HepG2 (cell line): Measurements from ENCODE around the gene CARD8. TPM values are rescaled to one million over a fixed set of nuclear protein-coding genes. Genes with fewer than 3 reads are reported as not detected.

Experiments
- ARID2 ChIP-seq: sonication (generic); formaldehyde crosslinking; IDR thresholded peaks from 2 replicates; pipeline ENCODE4 v1.8.1; 2022; ENCODE audit warnings: mild to moderate bottlenecking, missing genetic modification reagents, borderline replicate concordance
- ASH2L ChIP-seq: fragments of 300-600, 200-600 bp; sonication (generic); IDR thresholded peaks from 2 replicates; pipeline ENCODE4 v1.7.0; 2017; ENCODE audit warnings: low read depth, mild to moderate bottlenecking, moderate library complexity, mixed read lengths, low read length; ENCODE audit not compliant: insufficient read length
- EED ChIP-seq: sonication (generic); formaldehyde crosslinking; IDR thresholded peaks from 2 replicates; pipeline ENCODE4 v1.5.0; 2020; ENCODE audit warnings: mild to moderate bottlenecking, missing genetic modification reagents
- HNF4A ChIP-seq: sonication (generic); formaldehyde crosslinking; IDR thresholded peaks from 2 replicates; pipeline ENCODE4 v1.4.0; 2020; ENCODE audit warnings: missing genetic modification reagents
- IKZF5 ChIP-seq: IDR thresholded peaks from 2 replicates; pipeline ENCODE4 v1.6.1; 2018; ENCODE audit warnings: missing genetic modification reagents, mild to moderate bottlenecking, missing compliant biosample characterization
- KLF9 ChIP-seq: IDR thresholded peaks from 2 replicates; pipeline ENCODE4 v1.6.1; 2016; ENCODE audit warnings: low read depth
- MTA1 ChIP-seq: sonication (generic); formaldehyde crosslinking; IDR thresholded peaks from 2 replicates; pipeline ENCODE4 v1.4.0; 2020; ENCODE audit warnings: missing genetic modification reagents, mild to moderate bottlenecking, borderline replicate concordance
- MYPOP ChIP-seq: sonication (generic); formaldehyde crosslinking; IDR thresholded peaks from 2 replicates; pipeline ENCODE4 v1.8.1; 2023; ENCODE audit warnings: mild to moderate bottlenecking, moderate library complexity, missing genetic modification reagents
- NONO ChIP-seq, 2 experiments: fragments of 450-650 bp in 1 of 2; sonication (generic) in 1 of 2; formaldehyde crosslinking in 1 of 2; IDR thresholded peaks in 1 of 2; conservative IDR thresholded peaks in 1 of 2; 2 replicates each; pipeline versions ENCODE4 v1.6.1 to v1.8.0; 2017 to 2022; ENCODE audit warnings: mild to moderate bottlenecking in 1 of 2, missing genetic modification reagents in 1 of 2, moderate library complexity in 1 of 2
- PHF8 ChIP-seq: sonication (generic); formaldehyde crosslinking; IDR thresholded peaks from 2 replicates; pipeline ENCODE4 v1.5.0; 2020; ENCODE audit warnings: missing genetic modification reagents
- SIN3B ChIP-seq: fragments of 150-350 bp; IDR thresholded peaks from 2 replicates; pipeline ENCODE4 v1.6.1; 2014; ENCODE audit warnings: low read length
- SOX6 ChIP-seq, 2 experiments: fragments of 450-650 bp in 1 of 2; sonication (generic) in 1 of 2; formaldehyde crosslinking in 1 of 2; IDR thresholded peaks; 2 replicates each; pipeline versions ENCODE4 v1.4.0 to v1.6.1; 2017 to 2020; ENCODE audit warnings: antibody characterized with exemption in 1 of 2, mild to moderate bottlenecking in 1 of 2, missing genetic modification reagents in 1 of 2
- SP2 ChIP-seq: sonication (generic); formaldehyde crosslinking; IDR thresholded peaks from 2 replicates; pipeline ENCODE4 v1.5.1; 2020; ENCODE audit warnings: mild to moderate bottlenecking, missing genetic modification reagents
- ZBTB26 ChIP-seq: IDR thresholded peaks from 2 replicates; pipeline ENCODE4 v1.6.1; 2016; ENCODE audit warnings: missing compliant biosample characterization, missing genetic modification reagents, borderline replicate concordance
- ZHX1 ChIP-seq: sonication (generic); formaldehyde crosslinking; IDR thresholded peaks from 2 replicates; pipeline ENCODE4 v1.8.1; 2022; ENCODE audit warnings: low read depth, mild to moderate bottlenecking, missing genetic modification reagents
- ZNF136 ChIP-seq: sonication (generic); formaldehyde crosslinking; IDR thresholded peaks from 2 replicates; pipeline ENCODE4 v1.8.1; 2022; ENCODE audit warnings: low read depth, mild to moderate bottlenecking, moderate library complexity, missing genetic modification reagents
- ZNF225 ChIP-seq: sonication (generic); formaldehyde crosslinking; IDR thresholded peaks from 2 replicates; pipeline ENCODE4 v1.4.0; 2020; ENCODE audit warnings: mild to moderate bottlenecking, missing genetic modification reagents
- ZNF263 ChIP-seq: sonication (generic); formaldehyde crosslinking; IDR thresholded peaks from 2 replicates; pipeline ENCODE4 v1.4.0; 2020; ENCODE audit warnings: missing genetic modification reagents
- ZNF567 ChIP-seq: sonication (generic); formaldehyde crosslinking; IDR thresholded peaks from 2 replicates; pipeline ENCODE4 v1.8.1; 2023; ENCODE audit warnings: mild to moderate bottlenecking, missing genetic modification reagents, borderline replicate concordance
- ZNF747 ChIP-seq: sonication (generic); formaldehyde crosslinking; IDR thresholded peaks from 2 replicates; pipeline ENCODE4 v1.8.1; 2023; ENCODE audit warnings: missing genetic modification reagents, mild to moderate bottlenecking, borderline replicate concordance
- ZNF75D ChIP-seq: sonication (generic); formaldehyde crosslinking; IDR thresholded peaks from 2 replicates; pipeline ENCODE4 v1.8.1; 2023; ENCODE audit warnings: missing genetic modification reagents, mild to moderate bottlenecking, borderline replicate concordance
- polyA plus RNA-seq, 8 experiments: library from polyadenylated mRNA; depleted of rRNA in 3 of 8; stranded (reverse) in 7 of 8; unstranded in 1 of 8; fragments of >200 nt; fragmentation: Illumina TruSeq in 4 of 8; extraction: Trizol in 4 of 8; gene quantifications; 2 replicates each; pipeline versions ENCODE4 v1.2.1 to v1.2.3, GENCODE V29; 2011 to 2016; ENCODE audit warnings: low read depth in 4 of 8, missing spikeins in 1 of 8, mixed read lengths in 1 of 8; ENCODE audit not compliant: insufficient read depth in 1 of 8
- total RNA-seq, 5 experiments: library from RNA; depleted of rRNA; stranded (reverse); fragments of >200 nt; fragmentation: Illumina TruSeq; extraction: Trizol; gene quantifications; 2 replicates each; pipeline ENCODE4 v1.2.3, GENCODE V29; 2016; ENCODE audit warnings: low read depth in 1 of 5

The CARD8 gene
- total and polyA plus RNA-seq, 2 of the 13 experiments (the other 11 are each of a cell fraction or from before 2014, with no cell fraction given) = 15.0 to 19.2 TPM

- TF ChIP-seq ASH2L = peak; percentile 92
- 0 out of 2 replicates have a peak, but pooled peaks have one; percentile 50 for TF ChIP-seq ZNF225 (CRISPR knock-in tag)
- TF ChIP-seq ZBTB26 = peak; percentile 15; the same call in 1 of the 2 replicates
- TF ChIP-seq SOX6 (IDR thresholded peaks at IDR 0.05) = no peak
- 0 out of 2 replicates have a peak, but pooled peaks have one; percentile 28 for TF ChIP-seq SOX6 (CRISPR knock-in tag; IDR thresholded peaks at IDR 0.05)
- peak; percentile 69 for TF ChIP-seq SP2 (CRISPR knock-in tag)
- peak; percentile 52 for TF ChIP-seq SIN3B
- 0 out of 2 replicates have a peak, but pooled peaks have one; percentile 48 for TF ChIP-seq IKZF5 (CRISPR knock-in tag)
- TF ChIP-seq EED (CRISPR knock-in tag) = peak; percentile 77
- 0 out of 2 replicates have a peak, but pooled peaks have one; percentile 10 for TF ChIP-seq ZNF136 (CRISPR knock-in tag)
- TF ChIP-seq ZNF263 = no peak; the same call in 1 of the 2 replicates
- peak; percentile 50; the same call in 1 of the 2 replicates for TF ChIP-seq MTA1 (CRISPR knock-in tag)
- peak; percentile 80; the same call in 1 of the 2 replicates for TF ChIP-seq ZNF567 (CRISPR knock-in tag)
- TF ChIP-seq PHF8 = peak; percentile 85
- no peak for TF ChIP-seq ZNF75D (CRISPR knock-in tag)
- TF ChIP-seq MYPOP (CRISPR knock-in tag) = peak; percentile 57; the same call in 1 of the 2 replicates
- TF ChIP-seq NONO (IDR thresholded peaks at IDR 0.05) = no peak
- TF ChIP-seq NONO (CRISPR knock-in tag; conservative IDR thresholded peaks at IDR 0.05) = peak; percentile 87
- peak; percentile 81; the same call in 1 of the 2 replicates for TF ChIP-seq KLF9 (CRISPR knock-in tag)
- peak; percentile 85 for TF ChIP-seq ZHX1 (CRISPR knock-in tag)
- TF ChIP-seq ZNF747 = peak; percentile 16; the same call in 1 of the 2 replicates
- TF ChIP-seq HNF4A (CRISPR knock-in tag) = 0 out of 2 replicates have a peak, but pooled peaks have one; percentile 6
- 0 out of 2 replicates have a peak, but pooled peaks have one; percentile 18 for TF ChIP-seq ARID2
Observed at GRCh38 chr19:48169939-48170803, 85.5 kb downstream of the CARD8 start, which contains the start of the genes LIG1 and ZSWIM9 (continued).
